Activated T-cell treated with anti-CD3 and anti-CD28 coated beads, Interleukin-2, amount 50 U/mL, for 24 hours (primary cell): ENCODE data around the gene RBM20.
"Not testable (repeated sequence)": the region's sequence is repeated elsewhere in the genome, so short reads cannot be mapped to it uniquely, and the experiment has no call there.

Experiments used
- DNase-seq: peaks from one replicate; pipeline ENCODE4 v3.0.0-alpha.2; 2020
- H3K27ac Mint-ChIP-seq: 2 replicates; pipeline ENCODE4 v1.8.0; 2020; ENCODE audit warnings: mild to moderate bottlenecking, mixed read lengths
- H3K27me3 Mint-ChIP-seq: 2 replicates; pipeline ENCODE4 v1.8.0; 2020; ENCODE audit warnings: mixed read lengths
- H3K36me3 Mint-ChIP-seq: 2 replicates; pipeline ENCODE4 v1.8.0; 2020; ENCODE audit warnings: low read depth, mixed read lengths
- H3K4me1 Mint-ChIP-seq: 2 replicates; pipeline ENCODE4 v1.8.0; 2020; ENCODE audit warnings: low read depth, mixed read lengths
- H3K4me3 Mint-ChIP-seq: 2 replicates; pipeline ENCODE4 v1.8.0; 2020; ENCODE audit warnings: mild to moderate bottlenecking, moderate library complexity, mixed read lengths
- H3K9me3 Mint-ChIP-seq: 2 replicates; pipeline ENCODE4 v1.8.0; 2020; ENCODE audit warnings: mixed read lengths

Gene RBM20

GRCh38 chr10:110687400-110687799 lies 43.3 kb downstream of the RBM20 start:
- no peak for DNase-seq
- Mint-ChIP-seq H3K4me1 (no peaks in the 10 kb centered on the region), H3K9me3 (no peaks in the 10 kb centered on the region), H3K36me3 (no peaks in the 10 kb centered on the region), H3K4me3 (no peak overlapping the region), H3K27me3 (no peaks in the 10 kb centered on the region), H3K27ac (no peak overlapping the region)

- no peaks in the 10 kb centered on the region for H3K27me3 Mint-ChIP-seq
- H3K27ac Mint-ChIP-seq: no peak overlapping the region
- H3K4me3 Mint-ChIP-seq: no peak overlapping the region
- peaks cover 4% of the 10 kb centered on the region for H3K9me3 Mint-ChIP-seq
- H3K36me3 Mint-ChIP-seq: no peaks in the 10 kb centered on the region
- DNase-seq: no peak
- H3K4me1 Mint-ChIP-seq: no peaks in the 10 kb centered on the region
Observed at GRCh38 chr10:110691139-110691538, 47.0 kb downstream of the RBM20 start.

- DNase-seq: no peak
- Mint-ChIP-seq H3K27me3 (no peaks in the 10 kb centered on the region), H3K4me3 (no peak overlapping the region)
Observed at GRCh38 chr10:110694263-110694662, 50.1 kb downstream of the RBM20 start.

GRCh38 chr10:110694820-110695538 lies 50.8 kb downstream of the RBM20 start:
- peaks cover 4% of the 10 kb centered on the region for H3K9me3 Mint-ChIP-seq
- no peaks in the 10 kb centered on the region for H3K27me3 Mint-ChIP-seq
- no peaks in the 10 kb centered on the region for H3K4me1 Mint-ChIP-seq
- H3K4me3 Mint-ChIP-seq: no peak overlapping the region
- H3K36me3 Mint-ChIP-seq: no peaks in the 10 kb centered on the region
- no peak overlapping the region for H3K27ac Mint-ChIP-seq
- no peak for DNase-seq

More at GRCh38 chr10:110694263-110694662, 50.1 kb downstream of the RBM20 start:
- peaks cover 4% of the 10 kb centered on the region for H3K9me3 Mint-ChIP-seq
- H3K4me1 Mint-ChIP-seq: no peaks in the 10 kb centered on the region
- H3K36me3 Mint-ChIP-seq: no peaks in the 10 kb centered on the region
- H3K27ac Mint-ChIP-seq: no peak overlapping the region

- DNase-seq: no peak
- Mint-ChIP-seq H3K36me3 (no peaks in the 10 kb centered on the region), H3K27ac (no peak overlapping the region), H3K9me3 (peaks cover 4% of the 10 kb centered on the region), H3K4me1 (no peaks in the 10 kb centered on the region), H3K4me3 (no peak overlapping the region), H3K27me3 (no peaks in the 10 kb centered on the region)
Observed at GRCh38 chr10:110695539-110695886, 51.4 kb downstream of the RBM20 start.

- no peak for DNase-seq
- H3K27me3 Mint-ChIP-seq: no peaks in the 10 kb centered on the region
- H3K4me1 Mint-ChIP-seq: peaks cover 4% of the 10 kb centered on the region
- no peaks in the 10 kb centered on the region for H3K36me3 Mint-ChIP-seq
- no peak overlapping the region for H3K27ac Mint-ChIP-seq
- H3K4me3 Mint-ChIP-seq: no peak overlapping the region
- peaks cover 4% of the 10 kb centered on the region for H3K9me3 Mint-ChIP-seq
Observed at GRCh38 chr10:110696436-110696835, 52.3 kb downstream of the RBM20 start.

GRCh38 chr10:110698340-110698739 lies 54.2 kb downstream of the RBM20 start:
- Mint-ChIP-seq H3K4me3 (no peak overlapping the region), H3K9me3 (peaks cover under 1% of the 10 kb centered on the region), H3K36me3 (no peaks in the 10 kb centered on the region), H3K4me1 (peaks cover 4% of the 10 kb centered on the region), H3K27me3 (no peaks in the 10 kb centered on the region), H3K27ac (no peak overlapping the region)
- DNase-seq: no peak

- no peak overlapping the region for H3K4me3 Mint-ChIP-seq
- DNase-seq: no peak
- H3K27ac Mint-ChIP-seq: no peak overlapping the region
- no peaks in the 10 kb centered on the region for H3K36me3 Mint-ChIP-seq
- H3K9me3 Mint-ChIP-seq: no peaks in the 10 kb centered on the region
- no peaks in the 10 kb centered on the region for H3K27me3 Mint-ChIP-seq
- peaks cover 4% of the 10 kb centered on the region for H3K4me1 Mint-ChIP-seq
Observed at GRCh38 chr10:110698782-110699201, 54.7 kb downstream of the RBM20 start.

GRCh38 chr10:110699859-110700468 lies 55.8 kb downstream of the RBM20 start:
- Mint-ChIP-seq H3K36me3 (no peaks in the 10 kb centered on the region), H3K27ac (no peak overlapping the region), H3K4me3 (no peak overlapping the region), H3K27me3 (no peaks in the 10 kb centered on the region), H3K9me3 (no peaks in the 10 kb centered on the region), H3K4me1 (peaks cover 4% of the 10 kb centered on the region)
- DNase-seq: no peak

- H3K36me3 Mint-ChIP-seq: no peaks in the 10 kb centered on the region
- no peak overlapping the region for H3K4me3 Mint-ChIP-seq
- no peaks in the 10 kb centered on the region for H3K27me3 Mint-ChIP-seq
- H3K4me1 Mint-ChIP-seq: peaks cover 4% of the 10 kb centered on the region
- DNase-seq: no peak
- H3K9me3 Mint-ChIP-seq: no peaks in the 10 kb centered on the region
- no peak overlapping the region for H3K27ac Mint-ChIP-seq
Observed at GRCh38 chr10:110700947-110701616, 56.9 kb downstream of the RBM20 start.

- no peak for DNase-seq
- Mint-ChIP-seq H3K4me3 (no peak overlapping the region), H3K27ac (no peak overlapping the region), H3K36me3 (no peaks in the 10 kb centered on the region), H3K9me3 (no peaks in the 10 kb centered on the region), H3K4me1 (peaks cover 4% of the 10 kb centered on the region), H3K27me3 (no peaks in the 10 kb centered on the region)
Observed at GRCh38 chr10:110701617-110701971, 57.5 kb downstream of the RBM20 start.

GRCh38 chr10:110704070-110704469 lies 59.9 kb downstream of the RBM20 start:
- Mint-ChIP-seq H3K9me3 (no peaks in the 10 kb centered on the region), H3K4me1 (peaks cover 4% of the 10 kb centered on the region), H3K36me3 (no peaks in the 10 kb centered on the region), H3K27me3 (no peaks in the 10 kb centered on the region), H3K27ac (no peak overlapping the region), H3K4me3 (no peak overlapping the region)
- no peak for DNase-seq

- H3K36me3 Mint-ChIP-seq: no peaks in the 10 kb centered on the region
- H3K4me1 Mint-ChIP-seq: peaks cover 4% of the 10 kb centered on the region
- no peak for DNase-seq
- H3K4me3 Mint-ChIP-seq: no peak overlapping the region
- no peaks in the 10 kb centered on the region for H3K27me3 Mint-ChIP-seq
- no peak overlapping the region for H3K27ac Mint-ChIP-seq
- H3K9me3 Mint-ChIP-seq: no peaks in the 10 kb centered on the region
Observed at GRCh38 chr10:110704906-110705476, 60.9 kb downstream of the RBM20 start.

- H3K27me3 Mint-ChIP-seq, H3K4me3 Mint-ChIP-seq, H3K9me3 Mint-ChIP-seq, H3K27ac Mint-ChIP-seq, H3K4me1 Mint-ChIP-seq, DNase-seq, H3K36me3 Mint-ChIP-seq: not testable (repeated sequence)
Observed at GRCh38 chr10:110705596-110705995, 61.5 kb downstream of the RBM20 start.

- Mint-ChIP-seq H3K27me3 (no peaks in the 10 kb centered on the region), H3K27ac (no peak overlapping the region), H3K9me3 (no peaks in the 10 kb centered on the region), H3K36me3 (no peaks in the 10 kb centered on the region), H3K4me1 (no peaks in the 10 kb centered on the region), H3K4me3 (no peak overlapping the region)
- DNase-seq: no peak
Observed at GRCh38 chr10:110706690-110707098, 62.6 kb downstream of the RBM20 start.
